A549 (cell line): ENCODE measurements around the gene BCAS1. TPM values are rescaled to one million over a fixed set of nuclear protein-coding genes. Genes with fewer than 3 reads are reported as not detected.

Experiments used
- ATAC-seq, 2 experiments: fragments of 200-7000 bp in 1 of 2; fragments of >200 bp in 1 of 2; cut with Nextera tagmentation in 1 of 2; cut with Tn5 transposase in 1 of 2; 3 replicates each; pipeline versions ENCODE4 v1.8.0 to v1.9.1; 2018 to 2020; ENCODE audit warnings: mild to moderate bottlenecking in 1 of 2, moderate library complexity in 1 of 2
- CTCF ChIA-PET: fragments of 300-600 bp; sonication (Branson Sonifier 250); formaldehyde crosslinking; extraction: SDS; loops from one replicate; lab custom pipeline; 2021; ENCODE audit warnings: antibody characterized with exemption, inconsistent platforms; lab: Yijun Ruan, JAX
- POLR2A ChIA-PET: fragments of 350-600 bp; formaldehyde crosslinking; extraction: SDS; loops from one replicate; lab custom pipeline; 2021; ENCODE audit warnings: antibody characterized with exemption, inconsistent platforms; lab: Yijun Ruan, JAX
- DNase-seq, 2 experiments: peaks; one replicate each; pipeline versions ENCODE4 v3.0.0 to v3.0.0-alpha.2; 2011 to 2016; ENCODE audit warnings: low read depth in 1 of 2, low spot score in 1 of 2
- FAIRE-seq: peaks from 2 replicates; lab custom pipeline; 2011; peaks lifted over from hg19 to GRCh38; lab: Jason Lieb, UNC
- H3K27ac ChIP-seq, 2 experiments: fragments of >200 bp; sonication (Bioruptor Twin); formaldehyde crosslinking; 3 replicates each; pipeline ENCODE4 v1.5.1; 2016 to 2017
- H3K4me1 ChIP-seq: fragments of >200 bp; sonication (Bioruptor Twin); formaldehyde crosslinking; 3 replicates; pipeline ENCODE4 v1.6.1; 2016
- H3K4me2 ChIP-seq: fragments of >200 bp; sonication (Bioruptor Twin); formaldehyde crosslinking; 3 replicates; pipeline ENCODE4 v1.6.1; 2016
- H3K4me3 ChIP-seq: fragments of >200 bp; sonication (Bioruptor Twin); formaldehyde crosslinking; 3 replicates; pipeline ENCODE4 v1.5.1; 2016
- H3K9me3 ChIP-seq: fragments of >200 bp; sonication (Bioruptor Twin); formaldehyde crosslinking; 3 replicates; pipeline ENCODE4 v1.6.1; 2016
- CHD2 ChIP-seq: fragments of 150-350 bp; IDR thresholded peaks from 2 replicates; pipeline ENCODE4 v1.6.1; 2014; ENCODE audit warnings: low read length; ENCODE audit not compliant: partially characterized antibody
- HEYL ChIP-seq: fragments of 250-450 bp; sonication (Bioruptor Pico); IDR thresholded peaks from 2 replicates; pipeline ENCODE4 v1.8.0; 2021; ENCODE audit warnings: mild to moderate bottlenecking, moderate library complexity
- HOXA7 ChIP-seq: fragments of 250-450 bp; sonication (Bioruptor Pico); IDR thresholded peaks from 2 replicates; pipeline ENCODE4 v1.5.0; 2020; ENCODE audit warnings: mild to moderate bottlenecking, moderate library complexity
- HOXB13 ChIP-seq: fragments of 250-450 bp; sonication (Bioruptor Pico); IDR thresholded peaks from 2 replicates; pipeline ENCODE4 v1.5.0; 2020; ENCODE audit warnings: low read depth, mild to moderate bottlenecking, moderate library complexity
- JUN ChIP-seq, 2 experiments: fragments of >200 bp; sonication (Bioruptor Twin); formaldehyde crosslinking; IDR thresholded peaks; 2 replicates in 1 of 2; 3 replicates in 1 of 2; pipeline ENCODE4 v1.6.1; 2016 to 2017
- MYC ChIP-seq: IDR thresholded peaks from 2 replicates; pipeline ENCODE4 v1.6.1; 2012; ENCODE audit warnings: mild to moderate bottlenecking, inconsistent platforms, low read length, improper control_type of control experiment, borderline replicate concordance
- POLR2A ChIP-seq: IDR thresholded peaks from 2 replicates; pipeline ENCODE4 v1.6.1; 2012; ENCODE audit warnings: mild to moderate bottlenecking, low read length
- TP53 ChIP-seq: fragments of 250-450 bp; sonication (Bioruptor Pico); IDR thresholded peaks from 2 replicates; pipeline ENCODE4 v1.5.0; 2021; ENCODE audit warnings: mild to moderate bottlenecking, moderate library complexity
- ZFP36 ChIP-seq: fragments of 450-650 bp; IDR thresholded peaks from 2 replicates; pipeline ENCODE4 v1.6.1; 2014; ENCODE audit warnings: borderline replicate concordance; ENCODE audit not compliant: partially characterized antibody
- WGBS: methylation state at CpG from one replicate; pipeline ENCODE4 v1.1.6; 2017; ENCODE audit errors: missing lambda C conversion rate; 5-methylcytosine and 5-hydroxymethylcytosine counted together
- polyA plus RNA-seq, 4 experiments: library from polyadenylated mRNA; depleted of rRNA in 3 of 4; stranded (reverse); fragments of >200 nt; fragmentation: RNase III in 1 of 4; extraction: RNeasy Plus Mini Kit Qiagen cat#74134 plus additional on column Dnase treatment in 1 of 4; gene quantifications; 2 replicates in 3 of 4; 3 replicates in 1 of 4; pipeline ENCODE4 v1.2.3, GENCODE V29; 2011 to 2017
- TF ChIP-seq, protein P1 (sequence below): fragments of 150-350 bp; IDR thresholded peaks from 2 replicates; pipeline ENCODE4 v1.6.1; 2014; ENCODE audit warnings: low read depth, mild to moderate bottlenecking, low read length
- TF ChIP-seq, protein P2 (sequence below): fragments of 200-600 bp; sonication (generic); IDR thresholded peaks from 2 replicates; pipeline ENCODE4 v1.6.1; 2016; ENCODE audit warnings: antibody characterized with exemption, mild to moderate bottlenecking, moderate library complexity
- TF ChIP-seq, protein P3 (sequence below): fragments of 250-450 bp; sonication (Bioruptor Pico); IDR thresholded peaks from 2 replicates; pipeline ENCODE4 v1.5.0; 2021; ENCODE audit warnings: mild to moderate bottlenecking, moderate library complexity, borderline replicate concordance
- TF ChIP-seq, protein P4 (sequence below): fragments of 450-650 bp; IDR thresholded peaks from 2 replicates; pipeline ENCODE4 v1.6.1; 2014; ENCODE audit warnings: antibody characterized with exemption

BCAS1 gene
- polyA plus RNA-seq, 2 of the 4 experiments (the other 2 are of a cell fraction), result 1.4 to 3.9 TPM

DNA sequence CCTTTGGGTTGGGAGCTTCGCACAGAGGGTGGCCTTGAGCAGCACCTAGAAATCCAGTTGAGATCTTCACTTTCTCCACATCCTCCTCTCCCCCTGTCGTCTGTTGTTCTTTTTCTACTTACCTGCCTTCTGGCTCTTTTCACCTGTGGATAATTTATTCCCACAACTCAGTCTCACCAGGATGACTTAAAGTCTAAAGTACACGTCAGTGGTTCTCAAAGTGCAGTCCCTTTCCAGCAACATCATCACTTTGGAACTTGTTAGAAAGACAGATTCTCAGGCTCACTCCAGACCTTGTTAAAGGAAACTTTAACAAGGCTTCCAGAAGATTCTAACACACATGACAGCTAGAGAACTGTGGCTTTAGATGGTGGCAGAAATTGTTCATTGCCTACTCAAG, 27.7 kb upstream of the BCAS1 start:
- DNase-seq, result no peak
- no peak overlapping the region for H3K4me3 ChIP-seq
- H3K27ac ChIP-seq, result peak overlapping the region; percentile 92 to 98
- ATAC-seq, result peak in 1 of 2 experiments; percentile 5; a peak in 1 of 6 replicates
- H3K9me3 ChIP-seq, result no peaks in the 10 kb centered on the region
- ChIA-PET CTCF (interaction anchor here (1.5 to 19.2 kb wide), 16 partner anchors 8 to 157 kb away, joined by 4 to 655 read pairs (median 12); partner anchors contain the start of gene PFDN4), POLR2A (interaction anchor here (1.8 to 2.0 kb wide), 2 partner anchors 51 to 53 kb away, joined by 8 to 24 read pairs; no protein-coding TSS in a partner anchor)
- peak overlapping the region; percentile 9; the same call in 1 of the 3 replicates for H3K4me2 ChIP-seq
- FAIRE-seq, result no peak
- H3K4me1 ChIP-seq, result peaks cover 34% of the 10 kb centered on the region
- WGBS, result 73% methylated on average over 3 of the region's 3 CpGs
- TF ChIP-seq TP53 (CRISPR knock-in tag) (no peak), HOXB13 (peak; percentile 33; the same call in 1 of the 2 replicates)

DNA sequence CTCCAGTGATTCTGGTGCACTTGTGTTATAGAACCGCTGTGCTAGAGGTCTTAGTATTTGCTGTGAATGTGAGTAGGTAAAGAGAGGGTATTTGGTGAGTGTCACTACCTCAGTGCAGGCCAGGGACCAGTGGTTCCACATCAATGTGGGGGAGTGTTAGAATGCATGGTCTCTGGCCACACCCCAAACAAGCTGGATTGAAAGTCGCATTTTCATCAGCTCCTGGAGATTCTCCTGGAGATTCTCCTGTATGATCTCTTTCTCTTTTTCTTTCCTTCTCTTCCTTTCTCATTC, 26.8 kb upstream of the BCAS1 start:
- no peak for TF ChIP-seq POLR2A
- TF ChIP-seq JUN (IDR thresholded peaks at IDR 0.05), result 0 out of 5 replicates have a peak, but pooled peaks have one; percentile 16 to 27
- no peak for FAIRE-seq
- H3K27ac ChIP-seq, result peak overlapping the region; percentile 92 to 98
- no peaks in the 10 kb centered on the region for H3K9me3 ChIP-seq
- peak in 1 of 2 experiments; percentile 72; a peak in 5 of 6 replicates for ATAC-seq
- 23% methylated on average over 2 of the region's 2 CpGs for WGBS
- ChIA-PET CTCF (interaction anchor here (0.5 to 19.2 kb wide), 45 partner anchors 9 to 571 kb away, joined by 3 to 655 read pairs (median 6); partner anchors contain the start of genes BCAS1 and PFDN4), POLR2A (interaction anchor here (1.0 to 2.0 kb wide), 9 partner anchors 18 to 76 kb away, joined by 3 to 24 read pairs (median 5); partner anchors contain the start of gene CYP24A1)
- peaks cover 31% of the 10 kb centered on the region for H3K4me1 ChIP-seq
- DNase-seq, result no peak
- no peak overlapping the region for H3K4me3 ChIP-seq
- peak overlapping the region; percentile 40 for H3K4me2 ChIP-seq

DNA sequence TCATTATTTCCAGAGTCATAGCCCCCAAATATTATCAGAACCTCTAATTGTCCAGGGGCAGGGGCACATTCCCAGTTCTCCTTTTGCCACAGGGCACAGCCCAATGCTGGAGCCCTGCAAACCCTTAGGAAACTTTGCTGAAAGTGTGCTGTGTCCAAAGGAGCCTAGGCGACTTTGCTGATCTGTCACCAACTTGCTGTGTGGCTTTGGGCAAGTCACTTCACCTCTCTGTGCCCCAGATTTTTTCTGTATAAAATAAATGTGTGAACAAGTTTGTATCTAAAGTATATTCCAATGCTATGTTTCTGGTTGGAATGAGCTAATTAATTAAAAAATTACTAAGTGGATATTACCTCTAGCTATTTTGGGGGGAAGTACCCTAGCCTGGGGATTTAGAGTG, 25.4 kb upstream of the BCAS1 start:
- Histone ChIP-seq H3K4me2 (no peak overlapping the region), H3K27ac (peak overlapping the region; percentile 92 to 98; a peak in 5 of 6 replicates), H3K4me1 (peaks cover 30% of the 10 kb centered on the region), H3K9me3 (no peaks in the 10 kb centered on the region), H3K4me3 (no peak overlapping the region)
- ChIA-PET POLR2A (no interaction called here), CTCF (interaction anchor here (0.6 to 19.2 kb wide), 19 partner anchors 8 to 550 kb away, joined by 3 to 655 read pairs (median 12); partner anchors contain the start of gene PFDN4)
- TF ChIP-seq ZFP36 (peak; percentile 65), TP53 (CRISPR knock-in tag) (no peak)
- no peak for ATAC-seq
- WGBS, result 82% methylated on average over 1 of the region's 1 CpG
- no peak for DNase-seq
- FAIRE-seq, result no peak

DNA sequence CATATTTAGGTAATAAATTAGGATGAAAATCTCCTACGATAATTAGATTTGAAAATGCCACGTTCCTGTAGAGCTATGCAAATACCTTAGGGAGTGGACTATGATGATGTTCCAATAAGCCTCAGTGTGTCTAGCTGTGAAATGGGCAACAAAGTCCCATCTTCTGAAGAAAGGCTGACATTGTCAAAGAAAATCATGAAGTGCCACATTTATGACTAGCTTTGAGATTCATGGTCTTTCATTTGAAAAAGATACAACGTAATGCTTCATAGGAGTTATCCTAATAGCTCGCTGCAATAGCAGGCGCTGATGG, 23.8 kb upstream of the BCAS1 start:
- POLR2A ChIA-PET, result no interaction called here
- FAIRE-seq, result no peak

More for the DNA sequence above, 23.8 kb upstream of the BCAS1 start:
- TF ChIP-seq, protein P1, sequence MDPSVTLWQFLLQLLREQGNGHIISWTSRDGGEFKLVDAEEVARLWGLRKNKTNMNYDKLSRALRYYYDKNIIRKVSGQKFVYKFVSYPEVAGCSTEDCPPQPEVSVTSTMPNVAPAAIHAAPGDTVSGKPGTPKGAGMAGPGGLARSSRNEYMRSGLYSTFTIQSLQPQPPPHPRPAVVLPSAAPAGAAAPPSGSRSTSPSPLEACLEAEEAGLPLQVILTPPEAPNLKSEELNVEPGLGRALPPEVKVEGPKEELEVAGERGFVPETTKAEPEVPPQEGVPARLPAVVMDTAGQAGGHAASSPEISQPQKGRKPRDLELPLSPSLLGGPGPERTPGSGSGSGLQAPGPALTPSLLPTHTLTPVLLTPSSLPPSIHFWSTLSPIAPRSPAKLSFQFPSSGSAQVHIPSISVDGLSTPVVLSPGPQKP, result no peak
- TF ChIP-seq, protein P2, sequence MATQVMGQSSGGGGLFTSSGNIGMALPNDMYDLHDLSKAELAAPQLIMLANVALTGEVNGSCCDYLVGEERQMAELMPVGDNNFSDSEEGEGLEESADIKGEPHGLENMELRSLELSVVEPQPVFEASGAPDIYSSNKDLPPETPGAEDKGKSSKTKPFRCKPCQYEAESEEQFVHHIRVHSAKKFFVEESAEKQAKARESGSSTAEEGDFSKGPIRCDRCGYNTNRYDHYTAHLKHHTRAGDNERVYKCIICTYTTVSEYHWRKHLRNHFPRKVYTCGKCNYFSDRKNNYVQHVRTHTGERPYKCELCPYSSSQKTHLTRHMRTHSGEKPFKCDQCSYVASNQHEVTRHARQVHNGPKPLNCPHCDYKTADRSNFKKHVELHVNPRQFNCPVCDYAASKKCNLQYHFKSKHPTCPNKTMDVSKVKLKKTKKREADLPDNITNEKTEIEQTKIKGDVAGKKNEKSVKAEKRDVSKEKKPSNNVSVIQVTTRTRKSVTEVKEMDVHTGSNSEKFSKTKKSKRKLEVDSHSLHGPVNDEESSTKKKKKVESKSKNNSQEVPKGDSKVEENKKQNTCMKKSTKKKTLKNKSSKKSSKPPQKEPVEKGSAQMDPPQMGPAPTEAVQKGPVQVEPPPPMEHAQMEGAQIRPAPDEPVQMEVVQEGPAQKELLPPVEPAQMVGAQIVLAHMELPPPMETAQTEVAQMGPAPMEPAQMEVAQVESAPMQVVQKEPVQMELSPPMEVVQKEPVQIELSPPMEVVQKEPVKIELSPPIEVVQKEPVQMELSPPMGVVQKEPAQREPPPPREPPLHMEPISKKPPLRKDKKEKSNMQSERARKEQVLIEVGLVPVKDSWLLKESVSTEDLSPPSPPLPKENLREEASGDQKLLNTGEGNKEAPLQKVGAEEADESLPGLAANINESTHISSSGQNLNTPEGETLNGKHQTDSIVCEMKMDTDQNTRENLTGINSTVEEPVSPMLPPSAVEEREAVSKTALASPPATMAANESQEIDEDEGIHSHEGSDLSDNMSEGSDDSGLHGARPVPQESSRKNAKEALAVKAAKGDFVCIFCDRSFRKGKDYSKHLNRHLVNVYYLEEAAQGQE, result no peak
- TF ChIP-seq MYC (no peak), HEYL (CRISPR knock-in tag) (no peak), CHD2 (no peak), HOXA7 (CRISPR knock-in tag) (no peak)
- TF ChIP-seq, protein P3, sequence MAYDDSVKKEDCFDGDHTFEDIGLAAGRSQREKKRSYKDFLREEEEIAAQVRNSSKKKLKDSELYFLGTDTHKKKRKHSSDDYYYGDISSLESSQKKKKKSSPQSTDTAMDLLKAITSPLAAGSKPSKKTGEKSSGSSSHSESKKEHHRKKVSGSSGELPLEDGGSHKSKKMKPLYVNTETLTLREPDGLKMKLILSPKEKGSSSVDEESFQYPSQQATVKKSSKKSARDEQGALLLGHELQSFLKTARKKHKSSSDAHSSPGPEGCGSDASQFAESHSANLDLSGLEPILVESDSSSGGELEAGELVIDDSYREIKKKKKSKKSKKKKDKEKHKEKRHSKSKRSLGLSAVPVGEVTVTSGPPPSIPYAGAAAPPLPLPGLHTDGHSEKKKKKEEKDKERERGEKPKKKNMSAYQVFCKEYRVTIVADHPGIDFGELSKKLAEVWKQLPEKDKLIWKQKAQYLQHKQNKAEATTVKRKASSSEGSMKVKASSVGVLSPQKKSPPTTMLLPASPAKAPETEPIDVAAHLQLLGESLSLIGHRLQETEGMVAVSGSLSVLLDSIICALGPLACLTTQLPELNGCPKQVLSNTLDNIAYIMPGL (CRISPR knock-in tag), result no peak
- TF ChIP-seq, protein P4, sequence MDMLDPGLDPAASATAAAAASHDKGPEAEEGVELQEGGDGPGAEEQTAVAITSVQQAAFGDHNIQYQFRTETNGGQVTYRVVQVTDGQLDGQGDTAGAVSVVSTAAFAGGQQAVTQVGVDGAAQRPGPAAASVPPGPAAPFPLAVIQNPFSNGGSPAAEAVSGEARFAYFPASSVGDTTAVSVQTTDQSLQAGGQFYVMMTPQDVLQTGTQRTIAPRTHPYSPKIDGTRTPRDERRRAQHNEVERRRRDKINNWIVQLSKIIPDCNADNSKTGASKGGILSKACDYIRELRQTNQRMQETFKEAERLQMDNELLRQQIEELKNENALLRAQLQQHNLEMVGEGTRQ, result no peak
- Histone ChIP-seq H3K27ac (peak overlapping the region in 1 of 2 experiments; percentile 26; a peak in 2 of 6 replicates), H3K4me2 (no peak overlapping the region), H3K4me1 (peaks cover 28% of the 10 kb centered on the region), H3K4me3 (no peak overlapping the region), H3K9me3 (no peaks in the 10 kb centered on the region)
- CTCF ChIA-PET, result interaction anchor here (0.6 to 19.2 kb wide), 11 partner anchors 9 to 553 kb away, joined by 3 to 655 read pairs (median 4); partner anchors contain the start of gene PFDN4
- DNase-seq (no peak), ATAC-seq (no peak)
- WGBS, result 92% methylated on average over 5 of the region's 5 CpGs
